CD4-positive, alpha-beta T cell treated with Interleukin-10 for 1 hour (primary cell): Measurements from ENCODE around the gene ZNF267.
"Not testable (repeated sequence)": the region's sequence is repeated elsewhere in the genome, so short reads cannot be mapped to it uniquely, and the experiment has no call there.

Experiments
- DNase-seq: peaks from one replicate; pipeline ENCODE4 v3.0.0-alpha.2; 2020

Gene ZNF267

DNA sequence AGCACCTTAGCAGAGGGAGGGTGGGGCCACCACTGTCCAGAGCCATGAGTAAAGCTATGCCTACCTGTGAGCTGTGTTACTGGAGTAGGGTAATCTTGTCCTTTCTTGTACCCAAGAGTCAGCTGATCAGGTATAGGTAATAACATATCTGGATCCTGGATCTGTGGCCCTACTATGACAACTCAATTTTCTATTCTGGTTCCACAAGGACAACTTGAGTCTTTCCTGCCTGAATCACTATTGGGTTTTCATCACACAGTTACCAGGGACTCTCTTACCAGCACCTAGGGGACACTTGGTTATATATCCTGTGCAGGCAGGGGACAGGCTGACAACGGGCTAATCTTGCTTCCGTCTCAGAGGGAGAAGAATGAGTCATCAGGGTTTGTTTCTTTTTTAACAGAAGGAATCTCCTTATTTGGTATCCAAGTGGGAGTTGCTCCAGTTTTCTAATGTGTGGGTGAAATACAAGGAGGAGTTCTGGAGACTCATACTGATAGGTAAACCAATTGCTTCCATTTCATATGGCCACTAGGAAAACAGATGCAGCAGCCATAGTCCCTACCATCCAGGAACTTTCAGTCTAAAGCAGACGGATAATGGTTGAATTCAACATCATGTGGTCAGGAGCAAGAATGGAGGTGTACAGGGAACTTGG lies 6.8 kb downstream of the ZNF267 start:
- peak; percentile 64 for DNase-seq

DNA sequence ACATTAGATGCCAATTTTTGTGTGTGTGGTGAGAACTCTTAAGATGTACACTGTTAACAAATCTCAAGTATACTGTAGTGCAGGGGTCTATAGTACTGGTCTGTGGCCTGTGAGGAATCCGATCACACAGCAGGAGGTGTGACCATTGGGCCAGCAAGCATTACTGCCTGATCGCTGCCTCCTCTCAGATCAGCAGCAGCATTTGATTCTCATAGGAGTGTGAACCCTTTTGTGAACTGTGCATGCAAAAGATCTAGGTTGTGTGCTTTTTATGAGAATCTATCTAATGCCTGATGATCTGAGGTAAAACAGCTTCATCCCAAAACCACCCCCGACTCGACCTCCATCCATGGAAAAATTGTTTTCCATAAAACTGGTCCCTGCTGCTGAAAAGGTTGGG lies 12.6 kb downstream of the ZNF267 start:
- no peak for DNase-seq

DNA sequence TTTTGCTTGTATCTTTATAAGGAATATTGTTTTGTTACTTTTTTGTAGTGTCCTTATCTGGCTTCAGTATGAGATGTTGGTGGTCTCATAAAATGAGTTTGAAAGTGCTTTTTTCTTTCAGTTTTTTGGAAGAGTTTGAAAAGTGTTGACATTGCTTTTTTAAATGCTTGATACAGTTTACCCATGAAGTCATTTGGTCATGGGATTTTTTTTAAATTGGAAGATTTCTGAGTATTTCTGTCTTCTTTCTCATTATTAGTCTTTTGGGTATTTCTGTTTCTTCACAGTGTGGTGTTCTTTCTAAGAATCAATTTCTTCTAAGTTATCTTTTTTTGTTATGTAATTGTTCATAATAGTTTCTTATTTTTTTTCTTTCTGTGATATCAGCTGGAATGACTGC lies 15.1 kb downstream of the ZNF267 start:
- DNase-seq = no peak

DNA sequence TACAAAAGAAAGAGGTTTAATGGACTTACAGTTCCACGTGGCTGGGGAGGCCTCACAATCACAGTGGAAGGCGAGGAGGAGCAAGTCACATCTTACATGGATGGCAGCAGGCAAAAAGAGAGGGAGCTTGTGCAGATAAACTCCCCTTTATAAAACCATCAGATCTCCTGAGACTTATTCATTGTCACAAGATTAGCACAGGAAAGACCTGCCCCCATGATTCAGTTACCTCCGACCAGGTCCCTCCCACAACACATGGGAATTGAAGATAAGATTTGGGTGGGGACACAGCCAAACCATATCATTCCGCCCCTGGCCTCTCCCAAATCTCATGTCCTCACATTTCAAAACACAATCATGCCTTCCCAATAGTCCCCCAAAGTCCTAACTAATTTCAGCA lies 18.5 kb downstream of the ZNF267 start:
- not testable (repeated sequence) for DNase-seq

DNA sequence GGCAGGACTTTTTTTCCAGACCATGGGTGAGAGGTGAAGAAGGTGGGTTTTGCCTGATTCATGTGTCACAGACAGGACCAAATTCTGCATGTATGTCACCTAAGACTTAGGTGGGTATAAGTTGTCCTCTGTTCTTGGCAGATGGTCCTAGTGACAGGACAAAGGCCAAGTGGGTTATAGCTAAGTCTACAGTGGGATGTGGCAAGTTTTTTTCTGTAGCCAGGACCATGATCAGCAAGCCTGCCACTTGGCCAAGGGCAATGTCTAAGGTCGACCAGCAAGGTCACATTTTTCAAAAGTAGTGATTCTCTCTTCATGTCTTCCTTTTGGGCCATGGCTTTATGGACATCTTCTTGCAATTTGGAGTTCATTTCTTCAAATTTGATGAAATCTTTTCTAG lies 20.2 kb downstream of the ZNF267 start:
- no peak for DNase-seq

DNA sequence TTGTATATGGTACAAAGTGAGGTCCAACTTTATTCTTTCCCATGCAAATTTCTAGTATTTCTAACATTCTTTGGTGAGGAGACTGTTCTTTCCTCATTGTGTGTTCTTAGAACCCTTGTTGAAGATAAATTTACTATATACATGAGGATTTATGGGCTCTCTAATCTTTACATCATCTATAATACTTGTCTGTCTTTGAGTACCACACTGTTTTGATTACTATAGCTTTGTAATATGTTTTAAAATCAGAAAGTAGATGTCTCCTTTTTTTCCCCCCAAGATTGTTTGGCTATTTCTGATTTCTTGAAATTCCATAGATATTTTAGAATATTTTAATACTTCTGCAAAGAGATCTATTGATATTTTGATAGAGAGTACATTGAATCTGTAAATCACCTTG lies 23.7 kb downstream of the ZNF267 start:
- DNase-seq = no peak

DNA sequence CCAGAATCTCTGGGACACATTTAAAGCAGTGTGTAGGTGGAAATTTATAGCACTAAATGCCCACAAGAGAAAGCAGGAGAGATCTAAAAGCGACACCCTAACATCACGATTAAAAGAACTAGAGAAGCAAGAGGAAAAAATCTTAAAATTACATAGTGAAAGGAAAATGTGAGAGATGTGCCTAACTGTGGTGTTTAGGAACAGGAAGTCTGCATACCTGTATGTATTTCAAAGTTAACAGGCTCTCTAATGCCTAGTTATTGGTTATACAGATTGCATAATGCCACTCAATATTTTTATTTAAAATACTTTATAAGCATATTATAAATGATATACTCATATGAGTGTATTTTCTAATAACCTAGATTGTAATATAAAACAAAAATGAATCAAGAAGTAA lies 25.9 kb downstream of the ZNF267 start:
- DNase-seq = no peak

DNA sequence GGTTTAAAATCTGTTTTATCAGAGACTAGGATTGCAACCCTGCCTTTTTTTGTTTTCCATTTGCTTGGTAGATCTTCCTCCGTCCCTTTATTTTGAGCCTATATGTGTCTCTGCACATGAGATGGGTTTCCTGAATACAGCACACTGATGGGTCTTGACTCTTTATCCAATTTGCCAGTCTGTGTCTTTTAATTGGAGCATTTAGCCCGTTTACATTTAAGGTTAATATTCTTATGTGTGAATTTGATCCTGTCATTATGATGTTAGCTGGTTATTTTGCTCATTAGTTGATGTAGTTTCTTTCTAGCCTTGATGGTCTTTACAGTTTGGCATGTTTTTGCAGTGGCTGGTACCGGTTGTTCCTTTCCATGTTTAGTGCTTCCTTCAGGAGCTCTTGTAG lies 31.0 kb downstream of the ZNF267 start:
- DNase-seq = not testable (repeated sequence)

DNA sequence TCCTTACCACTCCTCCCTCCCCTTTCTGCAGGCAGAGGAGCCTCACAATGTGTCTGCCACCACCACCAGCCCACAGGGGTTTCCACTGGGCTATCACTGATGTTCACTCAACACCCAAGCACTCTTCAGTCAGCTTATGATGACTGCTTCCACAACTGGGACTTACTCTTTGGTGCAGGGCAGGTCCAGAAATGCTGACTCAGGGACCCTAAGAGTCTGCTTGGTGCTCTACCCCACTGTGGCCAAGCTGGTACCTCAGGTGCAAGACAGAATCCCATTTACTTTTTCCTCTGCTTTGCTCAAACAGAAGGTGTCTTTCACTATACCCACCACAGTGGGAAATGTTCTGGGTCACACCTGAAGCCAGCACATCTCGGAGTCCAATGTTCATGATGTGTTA lies 40.1 kb downstream of the ZNF267 start:
- DNase-seq = no peak

DNA sequence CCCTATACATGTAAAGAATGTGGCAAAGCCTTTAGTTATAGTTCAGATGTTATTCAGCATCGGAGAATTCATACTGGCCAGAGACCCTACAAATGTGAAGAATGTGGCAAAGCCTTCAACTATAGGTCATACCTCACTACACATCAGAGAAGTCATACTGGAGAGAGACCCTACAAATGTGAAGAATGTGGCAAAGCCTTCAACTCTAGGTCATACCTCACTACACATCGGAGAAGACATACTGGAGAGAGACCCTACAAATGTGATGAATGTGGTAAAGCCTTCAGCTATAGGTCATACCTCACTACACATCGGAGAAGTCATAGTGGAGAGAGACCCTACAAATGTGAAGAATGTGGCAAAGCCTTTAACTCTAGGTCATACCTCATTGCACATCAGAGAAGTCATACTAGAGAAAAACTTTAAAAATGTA lies 42.5 kb downstream of the ZNF267 start:
- DNase-seq = no peak

DNA sequence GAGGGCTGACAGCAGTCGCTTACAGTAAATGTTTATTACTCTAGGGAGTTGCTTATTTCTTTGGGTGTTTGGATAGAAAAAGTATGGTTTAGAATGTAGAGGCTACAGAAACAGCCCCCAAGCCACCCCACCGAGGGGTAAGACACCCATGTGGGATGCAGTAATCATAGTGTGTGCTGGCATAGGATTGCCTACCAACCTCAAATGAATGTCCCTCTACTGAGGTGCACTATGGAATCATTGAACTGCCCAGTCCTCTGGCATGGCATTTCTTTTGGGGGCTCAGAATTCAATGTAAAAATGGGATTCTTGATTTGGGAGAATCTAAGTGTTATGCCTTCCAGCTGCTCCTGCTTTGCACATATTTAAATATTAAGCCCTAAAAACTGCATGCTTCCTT lies 46.8 kb downstream of the ZNF267 start:
- DNase-seq = no peak

DNA sequence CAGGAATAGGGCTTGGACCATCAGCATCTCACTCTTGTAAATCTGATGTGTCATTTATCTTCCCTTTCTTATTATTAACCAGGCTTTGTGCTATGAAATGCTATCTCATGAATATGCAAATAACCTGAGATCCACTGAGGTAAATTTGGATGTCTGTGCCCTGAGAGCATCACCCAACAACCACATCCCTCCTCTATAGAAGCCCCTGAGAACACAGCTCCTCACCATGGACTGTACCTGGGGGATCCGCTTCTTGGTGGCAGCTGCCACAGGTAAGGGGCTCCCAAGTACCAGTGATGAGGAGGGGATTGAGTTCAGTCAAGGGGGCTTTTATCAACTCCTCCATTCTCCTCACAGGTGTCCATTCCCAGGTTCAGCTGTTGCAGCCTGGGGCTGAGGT lies 78.2 kb downstream of the ZNF267 start:
- DNase-seq = not testable (repeated sequence)

DNA sequence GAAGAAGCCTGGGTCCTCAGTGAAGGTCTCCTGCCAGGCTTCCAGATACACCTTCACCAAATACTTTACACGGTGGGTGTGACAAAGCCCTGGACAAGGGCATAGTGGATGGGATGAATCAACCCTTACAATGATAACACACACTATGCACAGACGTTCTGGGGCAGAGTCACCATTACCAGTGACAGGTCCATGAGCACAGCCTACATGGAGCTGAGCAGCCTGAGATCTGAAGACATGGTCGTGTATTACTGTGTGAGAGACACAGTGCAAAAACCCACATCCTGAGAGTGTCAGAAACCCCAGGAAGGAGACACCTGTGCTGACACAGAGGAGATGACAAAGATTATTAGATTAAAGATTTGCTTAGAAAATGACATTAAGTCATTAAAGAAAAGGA lies 78.6 kb downstream of the ZNF267 start:
- DNase-seq = peak; percentile 40

DNA sequence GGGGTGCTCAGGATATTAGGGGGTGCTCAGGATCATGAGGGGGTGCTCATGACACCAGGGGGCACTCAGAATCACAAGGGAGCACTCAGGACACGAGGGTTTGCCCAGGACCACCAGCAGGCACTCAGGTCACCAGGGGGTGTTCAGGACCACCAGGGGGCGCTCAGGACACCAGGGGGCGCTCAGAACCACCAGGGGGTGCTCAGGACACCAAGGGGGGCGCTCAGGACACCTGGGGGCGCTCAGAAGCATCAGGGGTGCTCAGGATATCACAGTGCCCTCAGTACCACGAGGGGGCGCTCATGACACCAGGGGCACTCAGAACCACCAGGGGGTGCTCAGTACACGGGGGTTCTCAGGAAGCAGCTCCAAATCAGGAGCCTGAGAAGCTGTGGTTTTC lies 82.6 kb downstream of the ZNF267 start:
- DNase-seq = peak; percentile 44

DNA sequence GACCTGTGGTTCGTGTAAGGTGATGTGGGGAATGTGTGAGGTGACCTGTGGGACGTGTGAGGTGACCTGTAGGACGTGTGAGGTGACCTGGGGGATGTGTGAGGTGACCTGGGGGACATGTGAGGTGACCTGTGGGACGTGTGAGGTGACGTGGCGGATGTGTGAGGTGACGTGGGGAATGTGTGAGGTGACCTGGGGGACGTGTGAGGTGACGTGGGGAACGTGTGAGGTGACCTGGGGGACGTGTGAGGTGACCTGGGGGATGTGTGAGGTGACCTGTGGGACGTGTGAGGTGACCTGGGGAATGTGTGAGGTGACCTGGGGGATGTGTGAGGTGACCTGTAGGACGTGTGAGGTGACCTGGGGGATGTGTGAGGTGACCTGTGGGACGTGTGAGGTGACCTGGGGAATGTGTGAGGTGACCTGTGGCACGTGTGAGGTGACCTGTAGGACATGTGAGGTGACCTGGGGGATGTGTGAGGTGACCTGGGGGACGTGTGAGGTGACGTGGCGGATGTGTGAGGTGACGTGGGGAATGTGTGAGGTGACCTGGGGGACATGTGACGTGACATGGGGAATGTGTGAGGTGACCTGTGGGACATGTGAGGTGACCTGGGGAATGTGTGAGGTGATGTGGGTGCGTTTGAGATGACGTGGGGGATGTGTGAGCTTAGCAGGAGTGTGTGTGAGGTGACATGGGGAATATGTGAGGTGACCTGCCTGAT lies 86.7 kb downstream of the ZNF267 start:
- peak; percentile 0 for DNase-seq
